Caco-2 (cell line): ENCODE data around the gene HSPA4L. TPM values are rescaled to one million over a fixed set of nuclear protein-coding genes. Genes with fewer than 3 reads are reported as not detected.
A peak's percentile ranks its signal among the peaks of the same experiment; 100 is the strongest.

Experiments
- BruUV-seq: library from RNA; stranded (reverse); fragments of 400-500 nt; replicated peaks from 2 replicates; lab custom pipeline; 2021; lab: Mats Ljungman, UMichigan
- CTCF ChIA-PET: fragments of 300-600 bp; sonication (Branson Sonifier 250); formaldehyde crosslinking; loops from one replicate; lab custom pipeline; 2022; ENCODE audit warnings: antibody characterized with exemption; lab: Charles Lee
- POLR2A ChIA-PET: fragments of 300-600 bp; sonication (Branson Sonifier 250); formaldehyde crosslinking; loops from one replicate; lab custom pipeline; 2022; ENCODE audit warnings: antibody characterized with exemption; lab: Charles Lee
- DNase-seq, 2 experiments: peaks; one replicate each; pipeline versions ENCODE4 v3.0.0 to v3.0.0-alpha.2; 2020 to 2022
- H3K27me3 ChIP-seq: replicated peaks from 2 replicates; pipeline ENCODE4 v1.6.0; 2011; ENCODE audit warnings: low read length; ENCODE audit not compliant: control insufficient read depth, insufficient read depth
- H3K36me3 ChIP-seq: 2 replicates; pipeline ENCODE4 v1.5.1; 2011; ENCODE audit warnings: low read length; ENCODE audit not compliant: control insufficient read depth, insufficient read depth
- H3K4me1 ChIP-seq: fragments of 250-450 bp; sonication (Bioruptor Pico); 2 replicates; pipeline ENCODE4 v1.5.1; 2020; ENCODE audit warnings: mild to moderate bottlenecking
- H3K4me3 ChIP-seq: 2 replicates; pipeline ENCODE4 v1.5.1; 2011; ENCODE audit warnings: low read depth, mild to moderate bottlenecking, control low read depth, low read length
- H3K9me3 ChIP-seq: fragments of 250-450 bp; sonication (Bioruptor Pico); 2 replicates; pipeline ENCODE4 v1.5.1; 2020; ENCODE audit warnings: mild to moderate bottlenecking, moderate library complexity
- H3K27ac Mint-ChIP-seq: one replicate; pipeline ENCODE4 v1.8.0; 2022; ENCODE audit warnings: mixed read lengths; ENCODE audit not compliant: unreplicated experiment
- H3K27me3 Mint-ChIP-seq: one replicate; pipeline ENCODE4 v1.8.0; 2022; ENCODE audit warnings: mixed read lengths; ENCODE audit not compliant: insufficient read depth, unreplicated experiment
- H3K36me3 Mint-ChIP-seq: one replicate; pipeline ENCODE4 v1.8.0; 2022; ENCODE audit warnings: mild to moderate bottlenecking, mixed read lengths; ENCODE audit not compliant: insufficient read depth, unreplicated experiment
- H3K4me1 Mint-ChIP-seq: one replicate; pipeline ENCODE4 v1.8.0; 2022; ENCODE audit warnings: low read depth, mixed read lengths; ENCODE audit not compliant: unreplicated experiment
- H3K4me3 Mint-ChIP-seq: one replicate; pipeline ENCODE4 v1.8.0; 2022; ENCODE audit warnings: mild to moderate bottlenecking, moderate library complexity, mixed read lengths; ENCODE audit not compliant: unreplicated experiment
- H3K9me3 Mint-ChIP-seq: one replicate; pipeline ENCODE4 v1.8.0; 2022; ENCODE audit warnings: mixed read lengths; ENCODE audit not compliant: unreplicated experiment
- intact Hi-C: fragments of 100-400 bp; cut with micrococcal nuclease; formaldehyde crosslinking; loops from one replicate; pipeline ENCODE4 v1.10.0; 2022; ENCODE audit not compliant: unreplicated experiment
- total RNA-seq: library from RNA; stranded (reverse); gene quantifications from 2 replicates; pipeline ENCODE4 v1.2.3, GENCODE V29; 2022
- TF ChIP-seq, protein P1 (sequence below), 2 experiments: fragments of 200-600 bp in 1 of 2; IDR thresholded peaks; 1 replicate in 1 of 2; 2 replicates in 1 of 2; pipeline versions ENCODE4 v1.5.1 to v1.8.0; 2011 to 2022; ENCODE audit warnings: antibody characterized with exemption in 1 of 2, control low read depth in 1 of 2, inconsistent platforms in 1 of 2, low read depth in 1 of 2, low read length in 1 of 2, mild to moderate bottlenecking in 1 of 2, moderate library complexity in 1 of 2; ENCODE audit not compliant: insufficient read depth in 1 of 2, severe bottlenecking in 1 of 2, unreplicated experiment in 1 of 2

HSPA4L gene
- total RNA-seq, 1 experiment from 2014 or later = 3.6 TPM

DNA sequence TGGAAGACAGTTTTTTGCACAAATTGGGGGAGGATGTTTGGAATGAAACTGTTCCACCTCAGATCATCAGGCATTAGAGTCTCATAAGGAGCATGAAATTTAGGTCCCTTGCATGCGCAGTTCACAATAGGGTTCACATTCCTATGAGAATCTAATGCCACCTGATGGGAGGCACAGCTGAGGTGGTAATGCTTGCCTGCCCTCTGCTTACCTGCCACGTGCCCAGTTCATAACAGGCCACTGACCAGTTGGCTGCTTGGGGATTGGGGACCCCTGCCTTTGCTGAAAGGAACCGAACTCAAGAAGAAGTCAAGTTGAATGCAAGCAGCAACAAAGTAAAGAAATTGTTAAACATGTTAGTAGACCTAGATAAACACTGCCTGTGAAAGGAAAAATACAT is 4.6 kb upstream of the HSPA4L start:
- Mint-ChIP-seq H3K9me3 (no peaks in the 10 kb centered on the region), H3K27me3 (peaks cover 3% of the 10 kb centered on the region), H3K27ac (no peak overlapping the region), H3K4me1 (peaks cover 7% of the 10 kb centered on the region), H3K36me3 (peaks cover 8% of the 10 kb centered on the region), H3K4me3 (no peak overlapping the region)
- H3K36me3 ChIP-seq = no peaks in the 10 kb centered on the region
- no TSS peak for BruUV-seq
- TF ChIP-seq, protein P1, sequence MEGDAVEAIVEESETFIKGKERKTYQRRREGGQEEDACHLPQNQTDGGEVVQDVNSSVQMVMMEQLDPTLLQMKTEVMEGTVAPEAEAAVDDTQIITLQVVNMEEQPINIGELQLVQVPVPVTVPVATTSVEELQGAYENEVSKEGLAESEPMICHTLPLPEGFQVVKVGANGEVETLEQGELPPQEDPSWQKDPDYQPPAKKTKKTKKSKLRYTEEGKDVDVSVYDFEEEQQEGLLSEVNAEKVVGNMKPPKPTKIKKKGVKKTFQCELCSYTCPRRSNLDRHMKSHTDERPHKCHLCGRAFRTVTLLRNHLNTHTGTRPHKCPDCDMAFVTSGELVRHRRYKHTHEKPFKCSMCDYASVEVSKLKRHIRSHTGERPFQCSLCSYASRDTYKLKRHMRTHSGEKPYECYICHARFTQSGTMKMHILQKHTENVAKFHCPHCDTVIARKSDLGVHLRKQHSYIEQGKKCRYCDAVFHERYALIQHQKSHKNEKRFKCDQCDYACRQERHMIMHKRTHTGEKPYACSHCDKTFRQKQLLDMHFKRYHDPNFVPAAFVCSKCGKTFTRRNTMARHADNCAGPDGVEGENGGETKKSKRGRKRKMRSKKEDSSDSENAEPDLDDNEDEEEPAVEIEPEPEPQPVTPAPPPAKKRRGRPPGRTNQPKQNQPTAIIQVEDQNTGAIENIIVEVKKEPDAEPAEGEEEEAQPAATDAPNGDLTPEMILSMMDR (IDR thresholded peaks at IDR 0.05; ENCODE audit: insufficient read depth in 1 of 2, low read depth in 1 of 2, low read length in 1 of 2, severe bottlenecking in 1 of 2, unreplicated experiment in 1 of 2) = no peak
- intact Hi-C loops = no loop called here
- no peak for DNase-seq
- no peaks in the 10 kb centered on the region for H3K27me3 ChIP-seq
- 0 out of 2 replicates have a peak, but pooled peaks cover 10% of the 10 kb centered on the region for H3K4me1 ChIP-seq
- H3K4me3 ChIP-seq = no peak overlapping the region
- ChIA-PET CTCF (no interaction called here), POLR2A (no interaction called here)
- no peaks in the 10 kb centered on the region for H3K9me3 ChIP-seq

DNA sequence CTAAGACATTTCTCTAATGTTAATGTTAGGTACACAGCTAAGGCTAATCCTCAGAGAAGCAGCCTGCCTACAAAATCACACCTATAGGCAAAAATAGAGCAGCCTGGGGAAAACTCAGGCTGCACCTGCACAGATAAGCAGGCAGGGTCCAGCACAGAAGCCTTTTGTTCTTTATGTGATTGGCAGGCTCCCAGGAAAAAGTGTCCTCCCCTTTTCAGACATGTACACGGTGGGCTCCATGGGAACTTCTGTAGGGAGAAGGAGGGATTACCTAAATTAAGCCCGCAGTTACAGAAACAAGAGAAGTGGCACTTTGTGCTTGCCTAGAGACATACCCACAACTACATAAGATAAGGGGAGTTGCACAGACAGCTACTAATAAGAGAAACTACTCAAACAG is 4.0 kb upstream of the HSPA4L start:
- ChIA-PET POLR2A (no interaction called here), CTCF (no interaction called here)
- Mint-ChIP-seq H3K4me3 (no peak overlapping the region), H3K27ac (no peak overlapping the region), H3K36me3 (peaks cover 12% of the 10 kb centered on the region), H3K4me1 (peaks cover 7% of the 10 kb centered on the region), H3K27me3 (peaks cover 3% of the 10 kb centered on the region), H3K9me3 (no peaks in the 10 kb centered on the region)
- no peaks in the 10 kb centered on the region for H3K27me3 ChIP-seq
- H3K4me1 ChIP-seq = 0 out of 2 replicates have a peak, but pooled peaks cover 8% of the 10 kb centered on the region
- H3K36me3 ChIP-seq = no peaks in the 10 kb centered on the region
- TF ChIP-seq, protein P1 (IDR thresholded peaks at IDR 0.05; ENCODE audit: insufficient read depth in 1 of 2, low read depth in 1 of 2, low read length in 1 of 2, severe bottlenecking in 1 of 2, unreplicated experiment in 1 of 2) = no peak
- intact Hi-C loops = no loop called here
- no peak for DNase-seq
- no peaks in the 10 kb centered on the region for H3K9me3 ChIP-seq
- no peak overlapping the region for H3K4me3 ChIP-seq
- BruUV-seq = no TSS peak

DNA sequence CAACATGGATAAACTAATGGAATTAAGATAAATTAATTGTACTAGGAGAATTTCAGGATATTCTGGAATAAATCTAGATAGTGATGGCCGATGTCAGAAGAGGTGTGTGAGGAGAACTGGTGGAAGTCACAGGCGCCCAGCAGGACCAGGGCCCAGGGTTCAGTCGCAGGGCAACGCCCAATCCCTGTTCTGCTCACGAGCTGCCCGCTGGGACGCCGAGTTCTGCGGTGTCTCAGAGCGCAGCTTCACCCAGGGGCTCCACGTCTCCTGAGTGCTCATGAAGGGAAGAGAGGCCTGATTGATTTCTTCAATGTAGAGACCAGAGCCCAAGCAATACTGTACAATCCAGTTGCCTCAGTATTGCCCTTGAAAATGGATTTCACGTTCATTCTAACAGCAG is 1.5 kb upstream of the HSPA4L start:
- CTCF ChIA-PET = no interaction called here
- H3K36me3 Mint-ChIP-seq = peaks cover 12% of the 10 kb centered on the region
- H3K4me3 Mint-ChIP-seq = peak overlapping the region; percentile 97

More for the DNA sequence above, 1.5 kb upstream of the HSPA4L start:
- POLR2A ChIA-PET = no interaction called here
- Histone ChIP-seq H3K4me3 (no peak overlapping the region), H3K36me3 (no peaks in the 10 kb centered on the region), H3K27me3 (no peaks in the 10 kb centered on the region), H3K9me3 (no peaks in the 10 kb centered on the region), H3K4me1 (peaks cover 13% of the 10 kb centered on the region; the same call in 1 of the 2 replicates)
- peak overlapping the region; percentile 90 for H3K27ac Mint-ChIP-seq
- BruUV-seq = no TSS peak
- no peak for DNase-seq
- TF ChIP-seq, protein P1 (IDR thresholded peaks at IDR 0.05; ENCODE audit: insufficient read depth in 1 of 2, low read depth in 1 of 2, low read length in 1 of 2, severe bottlenecking in 1 of 2, unreplicated experiment in 1 of 2) = no peak
- peaks cover 7% of the 10 kb centered on the region for H3K4me1 Mint-ChIP-seq
- intact Hi-C loops = loop anchor here (5.0 kb wide), 2 partner anchors 102 to 282 kb away; partner anchors contain the start of genes LARP1B and PLK4
- H3K27me3 Mint-ChIP-seq = peaks cover 3% of the 10 kb centered on the region
- H3K9me3 Mint-ChIP-seq = no peaks in the 10 kb centered on the region
